NB4 (cell line): Measurements from ENCODE around the gene CNST.

Experiments
- POLR2A ChIP-seq: IDR thresholded peaks from 2 replicates; pipeline ENCODE4 v1.6.1; 2011; ENCODE audit warnings: mild to moderate bottlenecking; ENCODE audit not compliant: insufficient read length; ENCODE audit errors: extremely low read depth
- TF ChIP-seq, protein P1 (sequence below): IDR thresholded peaks from one replicate; pipeline ENCODE4 v1.5.1; 2012; ENCODE audit warnings: low read depth, low read length

DNA sequence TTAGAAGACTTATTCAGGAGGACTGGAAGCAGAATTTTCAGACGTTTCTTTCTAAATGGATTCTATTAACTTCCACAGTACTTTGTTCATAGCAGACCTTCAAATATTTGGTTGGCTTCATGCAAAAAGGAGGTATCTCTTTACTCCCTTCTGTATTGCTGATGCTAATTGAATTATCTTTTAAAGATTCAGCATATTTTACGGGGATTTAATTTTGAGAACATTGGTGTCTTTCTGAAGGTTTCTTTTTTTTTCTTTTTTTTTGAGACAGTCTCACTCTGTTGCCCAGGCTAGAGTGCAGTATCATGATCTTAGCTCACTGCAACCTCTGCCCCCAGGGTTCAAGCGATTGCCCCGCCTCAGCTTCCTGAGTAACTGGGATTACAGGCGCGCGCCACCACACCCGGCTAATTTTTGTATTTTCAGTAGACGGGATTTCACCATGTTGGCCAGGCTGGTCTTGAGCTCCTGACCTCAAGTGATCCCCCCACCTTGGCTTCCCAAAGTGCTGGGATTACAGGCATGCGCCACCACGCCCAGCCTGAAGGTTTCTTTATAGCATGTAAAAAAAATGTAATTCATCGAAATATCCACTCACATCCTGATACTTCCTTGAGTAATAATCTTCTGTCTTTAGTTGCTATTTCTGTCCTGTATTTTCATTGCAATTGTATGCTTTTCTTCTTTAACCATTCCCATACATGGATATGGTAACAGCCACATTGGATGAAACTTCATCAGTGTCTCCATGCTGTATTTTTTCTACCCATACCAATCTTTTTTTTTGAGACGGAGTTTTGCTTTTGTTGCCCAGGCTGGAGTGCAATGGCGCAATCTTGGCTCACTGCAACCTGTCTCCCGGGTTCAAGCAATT is 14.5 kb downstream of the CNST start:
- TF ChIP-seq, protein P1, sequence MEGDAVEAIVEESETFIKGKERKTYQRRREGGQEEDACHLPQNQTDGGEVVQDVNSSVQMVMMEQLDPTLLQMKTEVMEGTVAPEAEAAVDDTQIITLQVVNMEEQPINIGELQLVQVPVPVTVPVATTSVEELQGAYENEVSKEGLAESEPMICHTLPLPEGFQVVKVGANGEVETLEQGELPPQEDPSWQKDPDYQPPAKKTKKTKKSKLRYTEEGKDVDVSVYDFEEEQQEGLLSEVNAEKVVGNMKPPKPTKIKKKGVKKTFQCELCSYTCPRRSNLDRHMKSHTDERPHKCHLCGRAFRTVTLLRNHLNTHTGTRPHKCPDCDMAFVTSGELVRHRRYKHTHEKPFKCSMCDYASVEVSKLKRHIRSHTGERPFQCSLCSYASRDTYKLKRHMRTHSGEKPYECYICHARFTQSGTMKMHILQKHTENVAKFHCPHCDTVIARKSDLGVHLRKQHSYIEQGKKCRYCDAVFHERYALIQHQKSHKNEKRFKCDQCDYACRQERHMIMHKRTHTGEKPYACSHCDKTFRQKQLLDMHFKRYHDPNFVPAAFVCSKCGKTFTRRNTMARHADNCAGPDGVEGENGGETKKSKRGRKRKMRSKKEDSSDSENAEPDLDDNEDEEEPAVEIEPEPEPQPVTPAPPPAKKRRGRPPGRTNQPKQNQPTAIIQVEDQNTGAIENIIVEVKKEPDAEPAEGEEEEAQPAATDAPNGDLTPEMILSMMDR, result no peak
- TF ChIP-seq POLR2A, result no peak
